Stimulated activated CD4-positive, alpha-beta T cell treated with anti-CD3 and anti-CD28 coated beads, TNF-alpha, amount 100 ng/mL, for 48 hours (primary cell): Measurements from ENCODE around the gene PTPN14.
"Not testable (repeated sequence)": the region's sequence is repeated elsewhere in the genome, so short reads cannot be mapped to it uniquely, and the experiment has no call there.

ENCODE experiments used
- DNase-seq, 3 donors: peaks; one replicate each; pipeline ENCODE4 v3.0.0-alpha.2; 2020; ENCODE audit warnings: low read depth in 3 of 3

Gene PTPN14

DNA sequence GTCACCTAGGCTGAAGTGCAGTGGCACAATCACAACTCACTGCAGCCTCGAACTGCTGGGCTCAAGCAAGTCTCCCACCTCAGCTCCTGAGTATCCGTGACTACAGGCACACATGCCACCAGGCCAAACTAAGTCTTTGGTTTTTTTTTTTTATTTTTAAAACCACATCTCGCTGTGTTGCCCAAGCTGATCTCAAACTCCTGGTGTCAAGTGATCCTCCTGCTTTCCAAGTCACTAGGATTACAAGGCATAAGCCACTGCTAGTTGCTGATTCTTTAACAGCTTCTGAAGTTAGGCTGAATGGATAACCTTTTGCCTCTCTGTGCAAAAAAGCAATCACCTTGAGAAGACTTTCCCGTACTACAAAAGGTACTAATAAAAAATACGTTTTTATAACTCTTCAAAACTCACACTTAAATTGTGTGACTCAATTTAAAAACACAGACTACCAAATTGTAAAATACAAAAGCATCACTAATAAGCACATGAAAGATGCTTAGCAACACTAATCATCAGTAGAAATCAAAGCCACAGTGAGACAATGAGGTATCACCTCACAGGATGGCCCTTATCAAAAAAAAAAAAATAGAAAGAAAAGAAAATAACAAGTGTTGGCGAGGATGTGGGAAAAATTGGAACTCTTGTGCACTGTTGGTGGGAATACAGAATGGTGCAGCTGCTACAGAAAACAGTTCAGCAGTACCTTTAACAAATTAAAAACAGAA lies 40.3 kb downstream of the PTPN14 start:
- no peak for DNase-seq

GRCh38 chr1:214510477-214510876 lies 40.9 kb downstream of the PTPN14 start:
- DNase-seq = no peak

DNA sequence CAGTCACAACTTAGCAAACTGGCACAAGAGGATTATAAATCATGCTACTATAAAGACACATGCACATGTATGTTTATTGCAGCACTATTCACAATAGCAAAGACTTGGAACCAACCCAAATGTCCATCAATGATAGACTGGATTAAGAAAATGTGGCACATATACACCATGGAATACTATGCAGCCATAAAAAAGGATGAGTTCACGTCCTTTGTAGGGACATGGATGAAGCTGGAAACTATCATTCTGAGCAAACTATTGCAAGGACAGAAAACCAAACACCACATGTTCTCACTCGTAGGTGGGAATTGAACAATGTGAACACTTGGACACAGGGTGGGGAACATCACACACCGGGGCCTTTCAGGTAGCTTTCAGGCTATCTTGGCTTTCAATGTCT lies 41.8 kb downstream of the PTPN14 start:
- DNase-seq = not testable (repeated sequence)

GRCh38 chr1:214506972-214507431 lies 44.4 kb downstream of the PTPN14 start:
- no peak for DNase-seq

DNA sequence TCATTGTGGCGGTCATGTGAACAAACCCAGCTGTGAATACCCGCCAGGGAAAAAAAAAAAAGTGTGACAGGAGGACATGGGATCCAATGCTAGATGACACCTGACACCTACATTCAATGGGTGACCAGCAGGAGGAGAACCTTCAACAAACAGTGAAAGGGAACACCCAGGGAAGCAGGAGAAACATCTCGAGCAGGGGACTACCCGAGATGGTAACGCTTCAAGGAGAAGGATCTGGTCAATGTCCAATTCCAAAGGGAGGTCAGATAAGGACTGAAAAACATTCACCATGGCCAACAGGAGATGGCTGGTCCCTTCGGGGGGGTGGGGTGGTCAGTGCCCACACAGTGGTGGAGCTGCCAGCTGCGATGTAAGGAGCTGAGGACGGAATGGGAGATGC lies 46.3 kb downstream of the PTPN14 start:
- DNase-seq = no peak

GRCh38 chr1:214504330-214504729 lies 47.1 kb downstream of the PTPN14 start:
- no peak for DNase-seq

GRCh38 chr1:214503553-214503952 lies 47.8 kb downstream of the PTPN14 start:
- no peak for DNase-seq

DNA sequence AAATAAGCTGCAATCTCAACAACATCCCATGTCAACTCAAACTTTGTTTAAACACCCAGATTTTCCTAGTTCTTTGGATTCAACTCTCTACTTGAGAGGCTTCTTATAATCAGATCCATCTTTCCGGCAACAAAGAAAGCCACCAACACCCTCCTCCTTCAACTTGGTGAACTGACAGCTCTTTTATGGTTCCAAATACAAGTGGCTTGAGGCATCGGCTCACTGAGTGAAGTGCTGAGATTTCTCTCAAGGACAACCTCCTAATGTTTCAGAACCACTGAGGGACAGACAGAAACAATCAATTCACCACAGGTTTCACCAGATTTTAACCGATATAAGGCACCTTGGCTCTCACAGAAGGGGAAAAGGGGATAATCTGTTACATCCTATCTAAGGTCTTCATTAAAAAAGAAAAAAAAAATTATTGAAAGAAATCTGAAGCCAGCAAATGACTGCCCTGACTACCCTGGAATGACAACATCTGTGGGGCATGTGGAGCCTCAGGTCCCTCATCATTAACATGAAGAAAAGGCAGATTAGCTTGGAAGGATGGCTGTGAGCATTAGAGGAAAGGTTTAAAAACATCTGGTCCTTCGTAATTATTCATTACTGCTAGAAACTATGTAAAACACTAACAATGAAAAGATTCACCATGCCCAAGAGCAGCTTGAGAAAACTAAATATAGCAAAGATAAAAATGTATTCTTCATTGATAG lies 50.9 kb downstream of the PTPN14 start:
- DNase-seq = no peak

GRCh38 chr1:214499732-214500131 lies 51.7 kb downstream of the PTPN14 start:
- no peak for DNase-seq

GRCh38 chr1:214498021-214498420 lies 53.4 kb downstream of the PTPN14 start:
- DNase-seq = no peak

DNA sequence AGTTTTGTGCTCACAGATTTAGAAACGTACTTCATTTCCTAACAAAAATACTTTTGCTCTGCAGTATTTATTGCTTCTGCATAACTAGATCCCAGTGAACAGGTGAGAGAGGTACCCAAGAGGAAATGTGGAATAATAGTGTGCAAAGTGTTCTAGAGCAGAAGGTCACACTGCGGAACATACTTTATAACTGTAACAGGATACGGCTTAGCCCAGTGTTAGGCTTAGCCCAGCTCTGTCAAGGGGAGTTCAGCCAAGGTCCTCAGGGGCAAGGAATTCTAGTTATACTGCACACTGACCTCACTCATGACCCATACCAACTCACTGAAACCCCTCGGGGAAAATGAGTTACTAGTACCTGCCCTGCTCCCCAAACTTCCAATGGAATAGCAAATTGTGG lies 55.3 kb downstream of the PTPN14 start:
- no peak for DNase-seq

DNA sequence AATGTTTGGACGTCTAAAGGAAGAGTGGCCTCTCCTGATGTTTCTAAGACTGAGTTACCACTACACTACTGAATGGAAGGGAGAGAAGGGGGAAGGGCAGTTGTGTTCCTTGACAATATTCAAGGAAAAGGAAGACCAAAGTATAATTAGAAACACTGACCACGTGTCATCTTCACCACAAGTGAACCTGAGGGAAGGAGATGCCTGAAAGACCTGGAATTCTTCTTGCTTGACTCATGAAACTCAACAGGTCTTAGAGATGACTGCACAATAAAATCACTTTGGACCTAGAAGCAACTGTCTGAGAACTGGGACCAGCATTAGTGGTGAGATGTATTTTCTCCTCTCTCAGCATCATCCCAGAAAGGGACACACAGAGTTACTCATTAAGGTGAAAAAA lies 56.7 kb downstream of the PTPN14 start:
- DNase-seq = no peak

DNA sequence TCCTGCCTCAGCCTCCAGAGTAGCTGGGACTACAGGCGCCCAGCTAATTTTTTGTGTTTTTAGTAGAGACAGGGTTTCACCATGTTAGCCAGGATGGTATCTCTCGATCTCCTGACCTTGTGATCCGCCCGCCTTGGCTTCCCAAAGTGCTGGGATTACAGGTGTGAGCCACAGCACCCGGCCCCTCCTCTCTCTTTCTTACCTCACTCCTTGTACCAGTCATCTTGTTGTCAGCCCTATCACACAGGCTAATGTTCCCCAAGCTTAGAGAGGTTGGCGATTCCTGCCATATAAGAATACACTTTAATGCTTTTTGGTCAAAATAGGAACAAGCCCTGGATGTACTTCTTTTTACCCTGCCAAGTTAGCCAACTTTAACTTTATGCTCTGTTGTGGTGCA lies 57.2 kb downstream of the PTPN14 start:
- not testable (repeated sequence) for DNase-seq

DNA sequence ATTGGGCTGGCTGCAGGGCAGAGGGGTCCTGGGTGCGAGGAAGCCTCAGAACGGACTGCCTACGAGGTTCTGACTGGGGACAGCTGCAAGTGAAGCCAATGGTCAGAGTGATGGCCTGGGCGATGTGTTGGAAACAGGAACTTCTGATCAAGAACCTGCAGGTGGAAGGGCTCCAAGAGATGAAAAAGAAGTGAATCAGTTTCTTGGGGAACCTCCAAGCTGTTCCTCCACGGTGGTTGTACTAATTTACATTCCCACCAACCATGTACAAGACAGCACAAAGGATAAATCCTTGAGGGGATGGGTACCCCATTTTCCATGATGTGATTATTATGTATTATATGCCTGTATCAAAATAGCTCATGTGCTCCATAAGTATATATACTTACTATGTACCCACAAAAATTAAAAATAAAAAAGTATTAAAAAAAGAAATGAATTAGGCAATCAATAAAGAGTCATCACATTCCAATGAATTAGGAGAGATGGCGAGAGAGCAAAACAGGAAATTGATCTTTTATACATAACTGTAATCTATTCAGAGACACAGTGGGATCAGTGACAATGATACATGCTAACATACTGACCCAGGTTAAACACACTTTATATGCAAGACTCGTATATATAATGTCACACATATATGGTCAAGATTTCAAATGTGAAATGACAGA lies 58.1 kb downstream of the PTPN14 start:
- no peak for DNase-seq

GRCh38 chr1:214492401-214493075 lies 58.9 kb downstream of the PTPN14 start:
- DNase-seq = no peak

- DNase-seq = no peak
Observed at GRCh38 chr1:214491468-214492146, 59.8 kb downstream of the PTPN14 start.

DNA sequence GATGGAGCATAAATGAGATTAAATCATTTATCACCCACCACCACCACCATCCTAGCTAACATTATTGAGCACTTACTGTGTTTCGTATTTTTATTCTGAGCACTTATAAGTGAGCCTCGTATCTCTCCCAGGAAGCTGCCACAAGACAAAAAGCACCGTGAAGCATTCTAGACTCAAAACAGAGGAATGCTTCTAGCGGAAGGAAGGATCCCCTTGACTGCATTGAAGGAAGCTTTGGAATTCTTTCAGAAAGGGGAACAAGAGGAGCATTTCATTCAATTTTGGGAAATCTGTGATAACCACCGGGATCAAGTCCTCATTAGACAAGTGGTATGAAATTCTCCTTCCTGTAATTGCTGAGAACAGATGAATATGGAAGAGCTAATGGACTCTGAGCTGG lies 66.3 kb downstream of the PTPN14 start:
- no peak for DNase-seq

GRCh38 chr1:214483180-214483579 lies 68.2 kb downstream of the PTPN14 start:
- DNase-seq = not testable (repeated sequence)

- not testable (repeated sequence) for DNase-seq
Observed at GRCh38 chr1:214481983-214482634, 69.3 kb downstream of the PTPN14 start.

GRCh38 chr1:214476986-214477870 lies 74.2 kb downstream of the PTPN14 start:
- DNase-seq = no peak
